K562 (cell line): Measurements from ENCODE around the gene MYO15B. TPM values are rescaled to one million over a fixed set of nuclear protein-coding genes. Genes with fewer than 3 reads are reported as not detected.
A peak's percentile ranks its signal among the peaks of the same experiment; 100 is the strongest.

Source experiments
- EZH2 ChIP-seq: IDR thresholded peaks from 2 replicates; pipeline ENCODE4 v1.6.1; 2012; ENCODE audit warnings: low read depth, mild to moderate bottlenecking, inconsistent platforms, low read length, borderline replicate concordance
- HMGN3 ChIP-seq: IDR thresholded peaks from 2 replicates; pipeline ENCODE4 v1.6.1; 2011; ENCODE audit warnings: borderline replicate concordance, low read depth, mild to moderate bottlenecking, mixed read lengths, low read length; ENCODE audit not compliant: insufficient read length; ENCODE audit errors: extremely low read depth
- PRMT5 ChIP-seq: sonication (generic); formaldehyde crosslinking; IDR thresholded peaks from 2 replicates; pipeline ENCODE4 v1.5.0; 2020; ENCODE audit warnings: missing genetic modification reagents
- XRCC4 ChIP-seq: IDR thresholded peaks from one replicate; pipeline ENCODE4 v1.6.1; 2011; ENCODE audit not compliant: insufficient read depth, insufficient read length; ENCODE audit errors: extremely low read depth
- YY1 ChIP-seq, 3 experiments: IDR thresholded peaks; 2 replicates each; pipeline ENCODE4 v1.6.1; 2011; ENCODE audit warnings: low read length in 2 of 3, mild to moderate bottlenecking in 2 of 3, moderate library complexity in 2 of 3, borderline replicate concordance in 1 of 3, control low read depth in 1 of 3, low read depth in 1 of 3; ENCODE audit not compliant: insufficient read depth in 3 of 3, insufficient replicate concordance in 2 of 3, control insufficient read depth in 1 of 3, insufficient read length in 1 of 3; ENCODE audit errors: extremely low read depth in 1 of 3
- ZNF124 ChIP-seq: sonication (generic); formaldehyde crosslinking; IDR thresholded peaks from 2 replicates; pipeline ENCODE4 v1.8.1; 2022; ENCODE audit warnings: missing genetic modification reagents
- ZNF232 ChIP-seq: sonication (generic); formaldehyde crosslinking; IDR thresholded peaks from 2 replicates; pipeline ENCODE4 v1.8.0; 2022; ENCODE audit warnings: mild to moderate bottlenecking, missing genetic modification reagents
- ZNF699 ChIP-seq: fragments of 250-450 bp; sonication (Bioruptor Pico); IDR thresholded peaks from 2 replicates; pipeline ENCODE4 v1.8.0; 2021; ENCODE audit warnings: mild to moderate bottlenecking, moderate library complexity; ENCODE audit not compliant: insufficient replicate concordance
- ZNF778 ChIP-seq: fragments of 450-650 bp; formaldehyde crosslinking; IDR thresholded peaks from 2 replicates; pipeline ENCODE4 v1.4.0; 2020; ENCODE audit warnings: mild to moderate bottlenecking, moderate library complexity
- polyA plus RNA-seq, 8 experiments: library from polyadenylated mRNA; depleted of rRNA in 4 of 8; stranded (reverse) in 5 of 8; unstranded in 3 of 8; fragments of >200 nt; fragmentation: Nextera tagmentation in 2 of 8; fragmentation: Illumina TruSeq in 1 of 8; extraction: Ambion mirVana in 2 of 8; extraction: Trizol in 1 of 8; gene quantifications; 2 replicates each; pipeline versions ENCODE4 v1.2.1 to v1.2.3, GENCODE V29; 2011 to 2014; ENCODE audit warnings: inconsistent platforms in 1 of 8, missing spikeins in 1 of 8
- total RNA-seq, 7 experiments: library from RNA; depleted of rRNA in 6 of 7; stranded (reverse); fragments of >200 nt in 6 of 7; fragmentation: Illumina TruSeq in 2 of 7; extraction: Trizol in 2 of 7; gene quantifications; 2 replicates each; pipeline versions ENCODE4 v1.2.1 to v1.2.3, GENCODE V29; 2011 to 2021; ENCODE audit warnings: low replicate concordance in 1 of 7
- TF ChIP-seq, protein P1 (sequence below), 3 experiments: fragments of 200-800 bp in 1 of 3; fragments of 250-450 bp in 1 of 3; fragments of 450-650 bp in 1 of 3; sonication (Bioruptor Pico) in 1 of 3; sonication (Bioruptor generic) in 1 of 3; formaldehyde crosslinking in 1 of 3; IDR thresholded peaks; 2 replicates each; pipeline versions ENCODE4 v1.6.1 to v1.8.0; 2016 to 2022; ENCODE audit warnings: mild to moderate bottlenecking in 2 of 3, missing genetic modification characterization in 2 of 3, missing compliant biosample characterization in 1 of 3, moderate library complexity in 1 of 3
- TF ChIP-seq, protein P2 (sequence below): fragments of 450-650 bp; IDR thresholded peaks from 2 replicates; pipeline ENCODE4 v1.6.1; 2018; ENCODE audit not compliant: partially characterized antibody
- TF ChIP-seq, protein P3 (sequence below): sonication (generic); formaldehyde crosslinking; IDR thresholded peaks from 2 replicates; pipeline ENCODE4 v1.8.1; 2023; ENCODE audit warnings: mild to moderate bottlenecking, missing genetic modification reagents
- TF ChIP-seq, protein P4 (sequence below), 2 experiments: fragments of 450-650 bp in 1 of 2; sonication (generic) in 1 of 2; formaldehyde crosslinking in 1 of 2; IDR thresholded peaks in 1 of 2; conservative IDR thresholded peaks in 1 of 2; 2 replicates each; pipeline versions ENCODE4 v1.6.1 to v1.8.1; 2016 to 2023; ENCODE audit warnings: mild to moderate bottlenecking in 2 of 2, moderate library complexity in 2 of 2, inconsistent platforms in 1 of 2, missing genetic modification reagents in 1 of 2

The MYO15B gene
- total and polyA plus RNA-seq, 9 of the 15 experiments (the other 6 are each of a cell fraction or from before 2014, with no cell fraction given) = 0.05 to 3.1 (median 0.83) TPM; not detected in 2

DNA sequence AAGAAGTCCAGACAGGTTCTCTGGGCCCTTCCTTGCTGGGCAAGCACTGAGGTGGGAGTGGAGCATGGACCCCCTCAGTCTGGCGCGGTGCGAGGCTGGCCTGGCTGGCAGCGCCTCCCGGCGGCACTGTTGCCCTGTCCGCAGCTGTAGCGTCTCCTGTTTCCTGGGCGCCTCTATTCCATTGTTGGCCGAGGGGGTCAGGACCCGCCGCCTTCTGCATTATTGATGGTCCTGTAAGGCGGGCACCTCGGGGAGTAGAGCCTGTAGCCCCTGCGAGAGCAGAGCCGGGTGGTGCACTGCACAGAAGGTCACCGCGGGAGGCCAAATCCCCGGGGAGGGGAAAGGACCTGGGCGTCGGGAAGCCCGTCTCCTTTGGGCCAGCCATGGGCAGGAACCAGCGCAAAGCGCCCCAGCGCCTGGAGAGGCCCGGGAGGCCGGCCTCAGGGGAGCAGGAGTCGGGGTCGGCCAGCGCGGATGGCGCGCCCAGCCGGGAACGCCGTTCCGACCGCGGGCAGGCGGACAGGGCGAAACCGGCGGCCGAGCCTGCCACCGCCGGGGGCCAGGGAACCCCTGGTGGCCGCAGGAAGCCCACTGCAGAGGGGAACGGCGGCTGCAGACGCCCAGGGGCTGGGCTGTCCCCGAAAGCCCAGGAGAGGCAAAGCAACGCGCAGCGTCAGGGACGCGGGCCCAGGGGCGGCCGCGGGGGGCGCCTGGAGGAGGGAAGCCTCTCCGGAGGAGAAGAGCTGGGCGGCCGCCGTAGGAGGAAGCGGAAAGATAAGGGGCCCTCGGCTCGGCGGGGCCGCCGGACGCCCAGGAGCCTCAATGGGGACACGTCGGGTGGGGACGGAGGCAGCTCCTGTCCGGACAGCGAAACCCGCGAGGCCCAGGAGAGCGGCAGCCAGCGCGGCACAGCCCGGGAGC lies at the start of gene MYO15B (continued):
- TF ChIP-seq ZNF699 (CRISPR knock-in tag) (no peak), ZNF232 (CRISPR knock-in tag) (no peak), HMGN3 (peak; percentile 4), PRMT5 (no peak), ZNF124 (CRISPR knock-in tag) (no peak), ZNF778 (CRISPR knock-in tag) (no peak), YY1 (IDR thresholded peaks at IDR 0.05; ENCODE audit: borderline replicate concordance in 1 of 3, control insufficient read depth in 1 of 3, extremely low read depth in 1 of 3, insufficient read depth in 3 of 3, insufficient read length in 1 of 3, insufficient replicate concordance in 2 of 3, low read depth in 1 of 3, low read length in 2 of 3) (peak in 1 of 3 experiments; percentile 8), EZH2 (no peak), XRCC4 (no peak)
- TF ChIP-seq, protein P1, sequence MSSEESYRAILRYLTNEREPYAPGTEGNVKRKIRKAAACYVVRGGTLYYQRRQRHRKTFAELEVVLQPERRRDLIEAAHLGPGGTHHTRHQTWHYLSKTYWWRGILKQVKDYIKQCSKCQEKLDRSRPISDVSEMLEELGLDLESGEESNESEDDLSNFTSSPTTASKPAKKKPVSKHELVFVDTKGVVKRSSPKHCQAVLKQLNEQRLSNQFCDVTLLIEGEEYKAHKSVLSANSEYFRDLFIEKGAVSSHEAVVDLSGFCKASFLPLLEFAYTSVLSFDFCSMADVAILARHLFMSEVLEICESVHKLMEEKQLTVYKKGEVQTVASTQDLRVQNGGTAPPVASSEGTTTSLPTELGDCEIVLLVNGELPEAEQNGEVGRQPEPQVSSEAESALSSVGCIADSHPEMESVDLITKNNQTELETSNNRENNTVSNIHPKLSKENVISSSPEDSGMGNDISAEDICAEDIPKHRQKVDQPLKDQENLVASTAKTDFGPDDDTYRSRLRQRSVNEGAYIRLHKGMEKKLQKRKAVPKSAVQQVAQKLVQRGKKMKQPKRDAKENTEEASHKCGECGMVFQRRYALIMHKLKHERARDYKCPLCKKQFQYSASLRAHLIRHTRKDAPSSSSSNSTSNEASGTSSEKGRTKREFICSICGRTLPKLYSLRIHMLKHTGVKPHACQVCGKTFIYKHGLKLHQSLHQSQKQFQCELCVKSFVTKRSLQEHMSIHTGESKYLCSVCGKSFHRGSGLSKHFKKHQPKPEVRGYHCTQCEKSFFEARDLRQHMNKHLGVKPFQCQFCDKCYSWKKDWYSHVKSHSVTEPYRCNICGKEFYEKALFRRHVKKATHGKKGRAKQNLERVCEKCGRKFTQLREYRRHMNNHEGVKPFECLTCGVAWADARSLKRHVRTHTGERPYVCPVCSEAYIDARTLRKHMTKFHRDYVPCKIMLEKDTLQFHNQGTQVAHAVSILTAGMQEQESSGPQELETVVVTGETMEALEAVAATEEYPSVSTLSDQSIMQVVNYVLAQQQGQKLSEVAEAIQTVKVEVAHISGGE (CRISPR knock-in tag; IDR thresholded peaks at IDR 0.05) = no peak
- TF ChIP-seq, protein P2, sequence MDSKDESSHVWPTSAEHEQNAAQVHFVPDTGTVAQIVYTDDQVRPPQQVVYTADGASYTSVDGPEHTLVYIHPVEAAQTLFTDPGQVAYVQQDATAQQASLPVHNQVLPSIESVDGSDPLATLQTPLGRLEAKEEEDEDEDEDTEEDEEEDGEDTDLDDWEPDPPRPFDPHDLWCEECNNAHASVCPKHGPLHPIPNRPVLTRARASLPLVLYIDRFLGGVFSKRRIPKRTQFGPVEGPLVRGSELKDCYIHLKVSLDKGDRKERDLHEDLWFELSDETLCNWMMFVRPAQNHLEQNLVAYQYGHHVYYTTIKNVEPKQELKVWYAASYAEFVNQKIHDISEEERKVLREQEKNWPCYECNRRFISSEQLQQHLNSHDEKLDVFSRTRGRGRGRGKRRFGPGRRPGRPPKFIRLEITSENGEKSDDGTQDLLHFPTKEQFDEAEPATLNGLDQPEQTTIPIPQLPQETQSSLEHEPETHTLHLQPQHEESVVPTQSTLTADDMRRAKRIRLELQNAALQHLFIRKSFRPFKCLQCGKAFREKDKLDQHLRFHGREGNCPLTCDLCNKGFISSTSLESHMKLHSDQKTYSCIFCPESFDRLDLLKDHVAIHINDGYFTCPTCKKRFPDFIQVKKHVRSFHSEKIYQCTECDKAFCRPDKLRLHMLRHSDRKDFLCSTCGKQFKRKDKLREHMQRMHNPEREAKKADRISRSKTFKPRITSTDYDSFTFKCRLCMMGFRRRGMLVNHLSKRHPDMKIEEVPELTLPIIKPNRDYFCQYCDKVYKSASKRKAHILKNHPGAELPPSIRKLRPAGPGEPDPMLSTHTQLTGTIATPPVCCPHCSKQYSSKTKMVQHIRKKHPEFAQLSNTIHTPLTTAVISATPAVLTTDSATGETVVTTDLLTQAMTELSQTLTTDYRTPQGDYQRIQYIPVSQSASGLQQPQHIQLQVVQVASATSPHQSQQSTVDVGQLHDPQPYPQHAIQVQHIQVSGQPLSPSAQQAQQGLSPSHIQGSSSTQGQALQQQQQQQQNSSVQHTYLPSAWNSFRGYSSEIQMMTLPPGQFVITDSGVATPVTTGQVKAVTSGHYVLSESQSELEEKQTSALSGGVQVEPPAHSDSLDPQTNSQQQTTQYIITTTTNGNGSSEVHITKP = no peak
- TF ChIP-seq, protein P3, sequence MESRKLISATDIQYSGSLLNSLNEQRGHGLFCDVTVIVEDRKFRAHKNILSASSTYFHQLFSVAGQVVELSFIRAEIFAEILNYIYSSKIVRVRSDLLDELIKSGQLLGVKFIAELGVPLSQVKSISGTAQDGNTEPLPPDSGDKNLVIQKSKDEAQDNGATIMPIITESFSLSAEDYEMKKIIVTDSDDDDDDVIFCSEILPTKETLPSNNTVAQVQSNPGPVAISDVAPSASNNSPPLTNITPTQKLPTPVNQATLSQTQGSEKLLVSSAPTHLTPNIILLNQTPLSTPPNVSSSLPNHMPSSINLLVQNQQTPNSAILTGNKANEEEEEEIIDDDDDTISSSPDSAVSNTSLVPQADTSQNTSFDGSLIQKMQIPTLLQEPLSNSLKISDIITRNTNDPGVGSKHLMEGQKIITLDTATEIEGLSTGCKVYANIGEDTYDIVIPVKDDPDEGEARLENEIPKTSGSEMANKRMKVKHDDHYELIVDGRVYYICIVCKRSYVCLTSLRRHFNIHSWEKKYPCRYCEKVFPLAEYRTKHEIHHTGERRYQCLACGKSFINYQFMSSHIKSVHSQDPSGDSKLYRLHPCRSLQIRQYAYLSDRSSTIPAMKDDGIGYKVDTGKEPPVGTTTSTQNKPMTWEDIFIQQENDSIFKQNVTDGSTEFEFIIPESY (CRISPR knock-in tag) = peak; percentile 88
- TF ChIP-seq, protein P4, sequence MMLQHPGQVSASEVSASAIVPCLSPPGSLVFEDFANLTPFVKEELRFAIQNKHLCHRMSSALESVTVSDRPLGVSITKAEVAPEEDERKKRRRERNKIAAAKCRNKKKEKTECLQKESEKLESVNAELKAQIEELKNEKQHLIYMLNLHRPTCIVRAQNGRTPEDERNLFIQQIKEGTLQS (IDR thresholded peaks at IDR 0.05) = no peak
- TF ChIP-seq, protein P4 (CRISPR knock-in tag; conservative IDR thresholded peaks at IDR 0.05) = no peak
